Activated naive CD4-positive, alpha-beta T cell treated with anti-CD3 and anti-CD28 coated beads, Interleukin-2, amount 50 U/mL, for 72 hours (primary cell): ENCODE measurements around the gene CORO2A. TPM values are rescaled to one million over a fixed set of nuclear protein-coding genes. Genes with fewer than 3 reads are reported as not detected.

ENCODE experiments used
- ATAC-seq, 2 donors: fragments of 150-1000 bp; cut with Tn5 transposase; 2 replicates each; pipeline ENCODE4 v1.10.0; 2021; ENCODE audit warnings: mild to moderate bottlenecking in 2 of 2, moderate library complexity in 2 of 2
- DNase-seq, 2 donors: peaks; one replicate each; pipeline ENCODE4 v3.0.0; 2021 to 2022; ENCODE audit warnings: low spot score in 2 of 2
- H3K27ac Mint-ChIP-seq, 2 donors: one replicate each; pipeline ENCODE4 v1.8.0; 2022; ENCODE audit warnings: mild to moderate bottlenecking in 2 of 2, mixed read lengths in 2 of 2
- H3K36me3 Mint-ChIP-seq, 2 donors: one replicate each; pipeline ENCODE4 v1.8.0; 2022; ENCODE audit warnings: mixed read lengths in 2 of 2
- H3K9me3 Mint-ChIP-seq, 2 donors: one replicate each; pipeline ENCODE4 v1.8.0; 2022; ENCODE audit warnings: mixed read lengths in 2 of 2
- total RNA-seq, 2 donors: library from RNA; stranded (reverse); gene quantifications; one replicate each; pipeline ENCODE4 v1.2.3, GENCODE V29; 2022

CORO2A gene
- total RNA-seq, 2 donors from 2014 or later = 6.8 to 11.8 TPM

GRCh38 chr9:98225015-98225442 is 32.6 kb upstream of the CORO2A start:
- DNase-seq = no peak
- Mint-ChIP-seq H3K9me3 (no peaks in the 10 kb centered on the region), H3K27ac (no peak overlapping the region), H3K36me3 (no peaks in the 10 kb centered on the region)
- no peak for ATAC-seq

GRCh38 chr9:98222885-98223691 is 30.7 kb upstream of the CORO2A start:
- no peak for DNase-seq
- no peaks in the 10 kb centered on the region for H3K9me3 Mint-ChIP-seq
- H3K36me3 Mint-ChIP-seq = no peaks in the 10 kb centered on the region
- peak overlapping the region; percentile 37 to 51 for H3K27ac Mint-ChIP-seq
- no peak for ATAC-seq

GRCh38 chr9:98220911-98221310 is 28.5 kb upstream of the CORO2A start:
- no peak overlapping the region for H3K27ac Mint-ChIP-seq

GRCh38 chr9:98219794-98220370 is 27.4 kb upstream of the CORO2A start:
- Mint-ChIP-seq H3K9me3 (no peaks in the 10 kb centered on the region), H3K27ac (peak overlapping the region in 1 of 2 donors; percentile 20), H3K36me3 (no peaks in the 10 kb centered on the region)
- ATAC-seq (no peak), DNase-seq (no peak)

More at GRCh38 chr9:98220911-98221310, 28.5 kb upstream of the CORO2A start:
- no peaks in the 10 kb centered on the region for H3K36me3 Mint-ChIP-seq
- H3K9me3 Mint-ChIP-seq = no peaks in the 10 kb centered on the region
- no peak for ATAC-seq
- no peak for DNase-seq

GRCh38 chr9:98219364-98219716 is 26.9 kb upstream of the CORO2A start:
- Mint-ChIP-seq H3K9me3 (no peaks in the 10 kb centered on the region), H3K27ac (peak overlapping the region in 1 of 2 donors; percentile 20), H3K36me3 (no peaks in the 10 kb centered on the region)
- DNase-seq (no peak), ATAC-seq (no peak)

GRCh38 chr9:98218562-98219363 is 26.3 kb upstream of the CORO2A start:
- H3K36me3 Mint-ChIP-seq = no peaks in the 10 kb centered on the region
- no peak overlapping the region for H3K27ac Mint-ChIP-seq
- DNase-seq = no peak
- H3K9me3 Mint-ChIP-seq = no peaks in the 10 kb centered on the region
- ATAC-seq = no peak

- peak overlapping the region in 1 of 2 donors; percentile 17 for H3K27ac Mint-ChIP-seq
- H3K9me3 Mint-ChIP-seq = no peaks in the 10 kb centered on the region
- ATAC-seq = no peak
- H3K36me3 Mint-ChIP-seq = no peaks in the 10 kb centered on the region
- no peak for DNase-seq
These were observed 24.8 kb upstream of the CORO2A start for GRCh38 chr9:98217255-98217654.

GRCh38 chr9:98216391-98216790 is 24.0 kb upstream of the CORO2A start:
- H3K36me3 Mint-ChIP-seq = no peaks in the 10 kb centered on the region
- no peaks in the 10 kb centered on the region for H3K9me3 Mint-ChIP-seq
- peak overlapping the region in 1 of 2 donors; percentile 65 for H3K27ac Mint-ChIP-seq
- DNase-seq (no peak), ATAC-seq (no peak)

- ATAC-seq (peak in 1 of 2 donors; percentile 24), DNase-seq (no peak)
- no peaks in the 10 kb centered on the region for H3K9me3 Mint-ChIP-seq
- H3K27ac Mint-ChIP-seq = no peak overlapping the region
- H3K36me3 Mint-ChIP-seq = no peaks in the 10 kb centered on the region
These were observed 23.4 kb upstream of the CORO2A start for GRCh38 chr9:98215821-98216220.

GRCh38 chr9:98215271-98215670 is 22.8 kb upstream of the CORO2A start:
- DNase-seq = no peak
- no peak for ATAC-seq
- Mint-ChIP-seq H3K9me3 (no peaks in the 10 kb centered on the region), H3K36me3 (no peaks in the 10 kb centered on the region), H3K27ac (no peak overlapping the region)

GRCh38 chr9:98214811-98215210 is 22.4 kb upstream of the CORO2A start:
- H3K36me3 Mint-ChIP-seq = no peaks in the 10 kb centered on the region
- H3K9me3 Mint-ChIP-seq = no peaks in the 10 kb centered on the region
- ATAC-seq (no peak), DNase-seq (no peak)
- H3K27ac Mint-ChIP-seq = peak overlapping the region in 1 of 2 donors; percentile 93

GRCh38 chr9:98211260-98211659 is 18.8 kb upstream of the CORO2A start:
- Mint-ChIP-seq H3K9me3 (no peaks in the 10 kb centered on the region), H3K27ac (peak overlapping the region in 1 of 2 donors; percentile 36), H3K36me3 (no peaks in the 10 kb centered on the region)
- no peak for ATAC-seq
- no peak for DNase-seq

- no peaks in the 10 kb centered on the region for H3K9me3 Mint-ChIP-seq
- DNase-seq (no peak), ATAC-seq (no peak)
- H3K36me3 Mint-ChIP-seq = no peaks in the 10 kb centered on the region
- H3K27ac Mint-ChIP-seq = no peak overlapping the region
These were observed 18.0 kb upstream of the CORO2A start for GRCh38 chr9:98210435-98210834.

GRCh38 chr9:98209530-98209929 is 17.1 kb upstream of the CORO2A start:
- H3K9me3 Mint-ChIP-seq = no peaks in the 10 kb centered on the region
- ATAC-seq (no peak), DNase-seq (no peak)
- H3K36me3 Mint-ChIP-seq = no peaks in the 10 kb centered on the region
- H3K27ac Mint-ChIP-seq = no peak overlapping the region

GRCh38 chr9:98208635-98209034 is 16.2 kb upstream of the CORO2A start:
- ATAC-seq (no peak), DNase-seq (no peak)
- Mint-ChIP-seq H3K9me3 (no peaks in the 10 kb centered on the region), H3K27ac (no peak overlapping the region), H3K36me3 (no peaks in the 10 kb centered on the region)

- DNase-seq = no peak
- no peaks in the 10 kb centered on the region for H3K9me3 Mint-ChIP-seq
- no peak for ATAC-seq
- H3K36me3 Mint-ChIP-seq = no peaks in the 10 kb centered on the region
- peak overlapping the region in 1 of 2 donors; percentile 29 for H3K27ac Mint-ChIP-seq
These were observed 15.2 kb upstream of the CORO2A start for GRCh38 chr9:98207606-98208005.

- no peak for ATAC-seq
- no peaks in the 10 kb centered on the region for H3K9me3 Mint-ChIP-seq
- H3K27ac Mint-ChIP-seq = no peak overlapping the region
- H3K36me3 Mint-ChIP-seq = no peaks in the 10 kb centered on the region
- no peak for DNase-seq
These were observed 14.3 kb upstream of the CORO2A start for GRCh38 chr9:98206754-98207153.
